Mesothelial cell of epicardium (in vitro differentiated cells): Measurements from ENCODE around the gene CELSR3. TPM values are rescaled to one million over a fixed set of nuclear protein-coding genes. Genes with fewer than 3 reads are reported as not detected.

Experiments used
- DNase-seq, 2 experiments: peaks; one replicate each; pipeline ENCODE4 v3.0.0; 2021; ENCODE audit warnings: low spot score in 2 of 2; ENCODE audit not compliant: unreplicated experiment in 2 of 2
- H3K27ac Mint-ChIP-seq: 2 replicates; pipeline ENCODE4 v1.8.0; 2021; ENCODE audit warnings: mixed read lengths
- H3K27me3 Mint-ChIP-seq: 2 replicates; pipeline ENCODE4 v1.8.0; 2021; ENCODE audit warnings: low read depth, mixed read lengths
- H3K36me3 Mint-ChIP-seq: 2 replicates; pipeline ENCODE4 v1.8.0; 2021; ENCODE audit warnings: mixed read lengths
- H3K4me1 Mint-ChIP-seq: 2 replicates; pipeline ENCODE4 v1.8.0; 2021; ENCODE audit warnings: mixed read lengths
- H3K4me3 Mint-ChIP-seq: 2 replicates; pipeline ENCODE4 v1.8.0; 2021; ENCODE audit warnings: mild to moderate bottlenecking, moderate library complexity, mixed read lengths
- H3K9me3 Mint-ChIP-seq: 2 replicates; pipeline ENCODE4 v1.8.0; 2021; ENCODE audit warnings: mixed read lengths
- CTCF ChIP-seq: fragments of 200-600 bp; sonication (generic); IDR thresholded peaks from one replicate; pipeline ENCODE4 v1.5.0; 2021; ENCODE audit warnings: antibody characterized with exemption; ENCODE audit not compliant: unreplicated experiment
- total RNA-seq: library from RNA; stranded (reverse); gene quantifications from 3 replicates; pipeline ENCODE4 v1.2.1, GENCODE V29; 2021

CELSR3 gene
- 5.0 to 5.6 TPM (median 5.2 TPM) in 3 replicates for total RNA-seq

GRCh38 chr3:48662753-48663488 lies at the start of gene CELSR3:
Gene CELSR3, minus strand, starts transcription at chr3:48662886. Its CDS starts 252 bp downstream, at chr3:48662634.
- peaks cover 7% of the 10 kb centered on the region for H3K36me3 Mint-ChIP-seq
- no peaks in the 10 kb centered on the region for H3K9me3 Mint-ChIP-seq
- no peak for TF ChIP-seq CTCF
- H3K27me3 Mint-ChIP-seq = peaks cover 11% of the 10 kb centered on the region
- DNase-seq = peak; percentile 70 to 82
- peak within 1 kb of the TSS; percentile 92 for H3K4me3 Mint-ChIP-seq
- H3K4me1 Mint-ChIP-seq = peaks cover 14% of the 10 kb centered on the region
- H3K27ac Mint-ChIP-seq = peak within 1 kb of the TSS; percentile 100

- TF ChIP-seq CTCF = no peak
- Mint-ChIP-seq H3K4me3 (no peak overlapping the region), H3K36me3 (peaks cover 30% of the 10 kb centered on the region), H3K9me3 (no peaks in the 10 kb centered on the region), H3K27ac (peak overlapping the region; percentile 32), H3K27me3 (no peaks in the 10 kb centered on the region), H3K4me1 (peaks cover 47% of the 10 kb centered on the region)
- DNase-seq = no peak
Measured at GRCh38 chr3:48711727-48712126, 49.0 kb upstream of the CELSR3 start.

GRCh38 chr3:48709051-48709461 lies 46.4 kb upstream of the CELSR3 start:
- Mint-ChIP-seq H3K36me3 (peaks cover 36% of the 10 kb centered on the region), H3K4me1 (peaks cover 30% of the 10 kb centered on the region), H3K4me3 (no peak overlapping the region), H3K27me3 (no peaks in the 10 kb centered on the region), H3K9me3 (no peaks in the 10 kb centered on the region), H3K27ac (peak overlapping the region; percentile 69)
- TF ChIP-seq CTCF = no peak
- DNase-seq = no peak

GRCh38 chr3:48708481-48708889 lies 45.8 kb upstream of the CELSR3 start:
- TF ChIP-seq CTCF = no peak
- H3K4me1 Mint-ChIP-seq = peaks cover 30% of the 10 kb centered on the region
- H3K4me3 Mint-ChIP-seq = no peak overlapping the region
- no peak for DNase-seq
- peak overlapping the region; percentile 69 for H3K27ac Mint-ChIP-seq
- no peaks in the 10 kb centered on the region for H3K9me3 Mint-ChIP-seq
- peaks cover 36% of the 10 kb centered on the region for H3K36me3 Mint-ChIP-seq
- no peaks in the 10 kb centered on the region for H3K27me3 Mint-ChIP-seq

- no peak for TF ChIP-seq CTCF
- Mint-ChIP-seq H3K27me3 (no peaks in the 10 kb centered on the region), H3K36me3 (peaks cover 38% of the 10 kb centered on the region), H3K4me3 (no peak overlapping the region), H3K4me1 (peaks cover 24% of the 10 kb centered on the region), H3K9me3 (no peaks in the 10 kb centered on the region), H3K27ac (no peak overlapping the region)
- DNase-seq = no peak
Measured at GRCh38 chr3:48707157-48707556, 44.5 kb upstream of the CELSR3 start.
